Left ventricle myocardium inferior (tissue), 1 donor: ENCODE results near the gene BMP2K. TPM values are rescaled to one million over a fixed set of nuclear protein-coding genes. Genes with fewer than 3 reads are reported as not detected.

Source experiments
- DNase-seq: peaks from one replicate; pipeline ENCODE4 v3.0.0-alpha.2; 2020
- H3K27ac ChIP-seq: fragments of 200-600 bp; replicated peaks from 2 replicates; pipeline ENCODE4 v1.8.0; 2021
- H3K27me3 ChIP-seq: fragments of 200-600 bp; 2 replicates; pipeline ENCODE4 v1.8.0; 2021; ENCODE audit warnings: low read depth
- H3K36me3 ChIP-seq: fragments of 200-600 bp; 2 replicates; pipeline ENCODE4 v1.8.0; 2021
- H3K4me1 ChIP-seq: fragments of 200-600 bp; 2 replicates; pipeline ENCODE4 v1.8.0; 2021
- H3K4me3 ChIP-seq: fragments of 200-600 bp; 2 replicates; pipeline ENCODE4 v1.8.0; 2021; ENCODE audit warnings: mild to moderate bottlenecking, moderate library complexity
- H3K9me3 ChIP-seq: fragments of 200-600 bp; replicated peaks from 2 replicates; pipeline ENCODE4 v1.8.0; 2021
- intact Hi-C: fragments of 100-400 bp; cut with micrococcal nuclease; formaldehyde crosslinking; loops from one replicate; pipeline ENCODE4 v1.11.0; 2022
- total RNA-seq: library from RNA; stranded (reverse); fragmentation: NEBNext Ultra II Directional; extraction: Animal tissue kit (Norgen Biotek cat#: 25700); gene quantifications from one replicate; pipeline ENCODE4 v1.2.1, GENCODE V29; 2021
- TF ChIP-seq, protein P1 (sequence below): fragments of 200-600 bp; IDR thresholded peaks from 2 replicates; pipeline ENCODE4 v1.8.0; 2021; ENCODE audit warnings: antibody characterized with exemption, mild to moderate bottlenecking, borderline replicate concordance
- donor health status: DM: no; HTN: yes; CAD: no; lungs with severe emphysema.

BMP2K gene
- total RNA-seq, 1 donor from 2014 or later: 16.2 TPM

DNA sequence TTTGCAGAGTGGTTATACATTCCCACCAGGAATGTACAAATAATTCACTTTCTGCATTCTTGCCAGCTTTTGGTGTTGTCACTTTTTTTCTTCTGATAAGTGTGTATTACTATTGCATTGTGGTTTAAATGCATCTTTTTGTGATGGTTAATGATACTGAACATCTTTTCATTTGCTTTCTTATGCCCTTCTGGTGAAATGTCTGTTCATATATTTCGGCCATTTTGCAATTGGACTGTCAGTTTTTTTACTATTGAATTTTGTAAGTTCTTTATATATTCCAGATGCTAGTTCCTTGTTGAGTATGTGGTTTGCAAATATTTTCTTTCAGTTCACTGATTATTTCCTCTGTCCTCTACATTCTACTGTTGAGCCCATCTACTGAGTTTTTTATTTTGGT lies 19.4 kb upstream of the BMP2K start:
- intact Hi-C loops: no loop called here
- TF ChIP-seq, protein P1, sequence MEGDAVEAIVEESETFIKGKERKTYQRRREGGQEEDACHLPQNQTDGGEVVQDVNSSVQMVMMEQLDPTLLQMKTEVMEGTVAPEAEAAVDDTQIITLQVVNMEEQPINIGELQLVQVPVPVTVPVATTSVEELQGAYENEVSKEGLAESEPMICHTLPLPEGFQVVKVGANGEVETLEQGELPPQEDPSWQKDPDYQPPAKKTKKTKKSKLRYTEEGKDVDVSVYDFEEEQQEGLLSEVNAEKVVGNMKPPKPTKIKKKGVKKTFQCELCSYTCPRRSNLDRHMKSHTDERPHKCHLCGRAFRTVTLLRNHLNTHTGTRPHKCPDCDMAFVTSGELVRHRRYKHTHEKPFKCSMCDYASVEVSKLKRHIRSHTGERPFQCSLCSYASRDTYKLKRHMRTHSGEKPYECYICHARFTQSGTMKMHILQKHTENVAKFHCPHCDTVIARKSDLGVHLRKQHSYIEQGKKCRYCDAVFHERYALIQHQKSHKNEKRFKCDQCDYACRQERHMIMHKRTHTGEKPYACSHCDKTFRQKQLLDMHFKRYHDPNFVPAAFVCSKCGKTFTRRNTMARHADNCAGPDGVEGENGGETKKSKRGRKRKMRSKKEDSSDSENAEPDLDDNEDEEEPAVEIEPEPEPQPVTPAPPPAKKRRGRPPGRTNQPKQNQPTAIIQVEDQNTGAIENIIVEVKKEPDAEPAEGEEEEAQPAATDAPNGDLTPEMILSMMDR: no peak
- no peaks in the 10 kb centered on the region for H3K27me3 ChIP-seq

DNA sequence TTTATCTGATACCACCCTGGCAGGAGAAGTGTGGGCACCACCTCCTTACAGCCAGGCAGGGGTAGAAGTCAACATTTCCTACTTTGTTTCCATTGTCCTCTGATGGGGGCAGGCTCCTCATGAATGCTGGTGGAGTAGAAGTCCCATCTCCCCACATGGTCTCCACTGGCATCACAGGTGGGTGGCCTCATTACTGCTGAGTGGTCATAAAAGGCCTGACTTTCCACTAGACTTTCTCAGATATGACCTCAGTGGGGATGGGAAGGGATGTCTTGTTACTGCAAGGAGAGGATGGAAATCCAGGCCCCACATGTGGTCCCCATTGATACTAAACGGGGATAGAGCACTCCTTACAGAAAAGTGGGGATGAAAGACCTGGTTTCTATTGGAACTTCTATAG lies 18.6 kb upstream of the BMP2K start:
- H3K27me3 ChIP-seq: no peaks in the 10 kb centered on the region
- H3K4me1 ChIP-seq: no peaks in the 10 kb centered on the region
- H3K4me3 ChIP-seq: no peak overlapping the region
- H3K27ac ChIP-seq: no peak overlapping the region
- intact Hi-C loops: no loop called here
- no peaks in the 10 kb centered on the region for H3K36me3 ChIP-seq
- TF ChIP-seq, protein P1: no peak
- H3K9me3 ChIP-seq: no peaks in the 10 kb centered on the region
- DNase-seq: no peak

More for the DNA sequence above, 19.4 kb upstream of the BMP2K start:
- no peak for DNase-seq
- no peak overlapping the region for H3K4me3 ChIP-seq
- no peaks in the 10 kb centered on the region for H3K4me1 ChIP-seq
- no peak overlapping the region for H3K27ac ChIP-seq
- no peaks in the 10 kb centered on the region for H3K9me3 ChIP-seq
- H3K36me3 ChIP-seq: no peaks in the 10 kb centered on the region

DNA sequence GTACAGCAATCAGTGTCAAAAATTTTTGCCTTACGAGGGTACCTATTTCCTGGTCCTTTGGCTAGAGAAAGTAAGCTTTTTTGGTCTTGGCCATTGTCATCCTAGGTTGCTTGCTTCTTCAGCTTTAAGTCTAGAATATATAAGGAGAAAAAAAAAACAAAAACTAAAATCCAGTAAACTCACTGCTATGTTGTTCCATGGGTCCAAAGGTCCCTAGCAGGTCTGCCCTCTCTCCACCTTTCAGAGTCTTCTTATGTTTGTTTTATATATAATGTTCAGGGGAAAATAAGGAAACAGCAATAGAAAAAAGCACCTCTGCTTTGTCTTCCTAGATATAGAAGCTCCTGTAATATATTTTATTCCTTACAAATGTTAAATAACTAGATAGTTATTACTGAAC lies 18.1 kb upstream of the BMP2K start:
- Histone ChIP-seq H3K36me3 (no peaks in the 10 kb centered on the region), H3K27ac (no peak overlapping the region), H3K4me3 (no peak overlapping the region), H3K27me3 (no peaks in the 10 kb centered on the region), H3K9me3 (no peaks in the 10 kb centered on the region), H3K4me1 (no peaks in the 10 kb centered on the region)
- TF ChIP-seq, protein P1: no peak
- no peak for DNase-seq
- intact Hi-C loops: no loop called here

DNA sequence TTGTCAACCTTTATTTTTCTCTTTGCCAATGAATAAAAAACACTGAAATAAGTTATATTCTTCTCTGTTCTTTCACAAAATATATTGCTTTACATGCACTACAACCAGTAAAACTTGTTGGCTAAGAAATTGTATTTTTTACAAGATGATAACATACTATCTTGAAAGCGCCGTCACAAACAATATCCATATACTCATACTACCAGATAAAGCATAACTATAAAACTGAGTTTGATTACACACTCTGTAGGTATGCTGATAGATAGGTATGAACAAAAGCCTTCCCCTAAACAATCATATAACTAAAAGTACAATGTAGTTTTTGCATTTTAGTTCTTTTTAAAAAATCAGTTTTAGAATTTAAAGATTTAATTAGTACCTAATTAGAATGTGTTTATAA lies 13.6 kb upstream of the BMP2K start:
- DNase-seq: no peak
- Histone ChIP-seq H3K36me3 (no peaks in the 10 kb centered on the region), H3K27me3 (no peaks in the 10 kb centered on the region), H3K9me3 (no peaks in the 10 kb centered on the region), H3K27ac (no peak overlapping the region), H3K4me3 (no peak overlapping the region), H3K4me1 (peaks cover 22% of the 10 kb centered on the region)
- TF ChIP-seq, protein P1: no peak
- intact Hi-C loops: no loop called here

DNA sequence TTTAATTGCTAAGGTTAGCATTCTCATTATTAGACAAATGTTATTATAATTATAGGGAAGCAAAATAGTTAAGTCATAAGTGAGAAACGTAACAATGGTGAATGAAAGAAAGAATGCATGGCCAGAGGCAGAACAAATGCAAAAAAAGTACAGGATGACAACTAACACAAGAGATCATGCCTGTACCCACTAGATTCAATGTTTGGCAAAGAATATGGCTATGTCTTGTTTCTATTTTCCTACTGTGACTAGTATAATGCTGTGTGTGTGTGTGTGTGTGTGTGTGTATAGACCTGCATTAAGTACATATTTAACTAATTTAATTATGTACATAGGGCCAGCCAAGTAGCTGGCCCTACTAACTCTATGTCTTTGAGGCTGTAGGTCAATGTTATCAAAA lies 12.9 kb upstream of the BMP2K start:
- no peak for DNase-seq
- Histone ChIP-seq H3K9me3 (no peaks in the 10 kb centered on the region), H3K4me3 (no peak overlapping the region), H3K27ac (no peak overlapping the region), H3K4me1 (peaks cover 22% of the 10 kb centered on the region), H3K36me3 (no peaks in the 10 kb centered on the region), H3K27me3 (no peaks in the 10 kb centered on the region)
- TF ChIP-seq, protein P1: no peak
- intact Hi-C loops: no loop called here
